Parathyroid adenoma (tissue), 2 donors: ENCODE measurements around the gene PHF8.

ENCODE experiments used
- H2AFZ ChIP-seq: fragments of 300-600 bp; sonication (generic); one replicate; pipeline ENCODE4 v1.7.0; 2017; ENCODE audit warnings: antibody characterized with exemption, mild to moderate bottlenecking
- H3K27ac ChIP-seq: fragments of 300-600 bp; sonication (generic); one replicate; pipeline ENCODE4 v1.7.0; 2017
- H3K27me3 ChIP-seq: fragments of 300-600 bp; sonication (generic); one replicate; pipeline ENCODE4 v1.7.0; 2017; ENCODE audit warnings: low read length; ENCODE audit not compliant: control insufficient read depth, insufficient read depth
- H3K36me3 ChIP-seq: fragments of 300-600 bp; sonication (generic); one replicate; pipeline ENCODE4 v1.7.0; 2017; ENCODE audit warnings: low read length; ENCODE audit not compliant: control insufficient read depth, insufficient read depth
- H3K4me1 ChIP-seq: fragments of 300-600 bp; sonication (generic); one replicate; pipeline ENCODE4 v1.7.0; 2017; ENCODE audit warnings: control low read depth
- H3K4me2 ChIP-seq: fragments of 300-600 bp; sonication (generic); one replicate; pipeline ENCODE4 v1.7.0; 2017; ENCODE audit warnings: low read length
- H3K4me3 ChIP-seq: fragments of 300-600 bp; sonication (generic); one replicate; pipeline ENCODE4 v1.7.0; 2017; ENCODE audit warnings: low read depth, low read length
- H3K79me2 ChIP-seq: fragments of 300-600 bp; sonication (generic); one replicate; pipeline ENCODE4 v1.7.0; 2017; ENCODE audit warnings: control low read depth
- H3K9ac ChIP-seq: fragments of 300-600 bp; sonication (generic); one replicate; pipeline ENCODE4 v1.7.0; 2017; ENCODE audit warnings: mild to moderate bottlenecking
- H3K9me3 ChIP-seq: fragments of 300-600 bp; sonication (generic); one replicate; pipeline ENCODE4 v1.7.0; 2017; ENCODE audit warnings: low read length; ENCODE audit not compliant: control insufficient read depth
- TF ChIP-seq, protein P1 (sequence below): fragments of 300-600 bp; sonication (generic); IDR thresholded peaks from one replicate; pipeline ENCODE4 v1.7.0; 2017; ENCODE audit warnings: antibody characterized with exemption, mild to moderate bottlenecking
- donor health status: primary hyperparathyroidism.

The PHF8 gene

DNA sequence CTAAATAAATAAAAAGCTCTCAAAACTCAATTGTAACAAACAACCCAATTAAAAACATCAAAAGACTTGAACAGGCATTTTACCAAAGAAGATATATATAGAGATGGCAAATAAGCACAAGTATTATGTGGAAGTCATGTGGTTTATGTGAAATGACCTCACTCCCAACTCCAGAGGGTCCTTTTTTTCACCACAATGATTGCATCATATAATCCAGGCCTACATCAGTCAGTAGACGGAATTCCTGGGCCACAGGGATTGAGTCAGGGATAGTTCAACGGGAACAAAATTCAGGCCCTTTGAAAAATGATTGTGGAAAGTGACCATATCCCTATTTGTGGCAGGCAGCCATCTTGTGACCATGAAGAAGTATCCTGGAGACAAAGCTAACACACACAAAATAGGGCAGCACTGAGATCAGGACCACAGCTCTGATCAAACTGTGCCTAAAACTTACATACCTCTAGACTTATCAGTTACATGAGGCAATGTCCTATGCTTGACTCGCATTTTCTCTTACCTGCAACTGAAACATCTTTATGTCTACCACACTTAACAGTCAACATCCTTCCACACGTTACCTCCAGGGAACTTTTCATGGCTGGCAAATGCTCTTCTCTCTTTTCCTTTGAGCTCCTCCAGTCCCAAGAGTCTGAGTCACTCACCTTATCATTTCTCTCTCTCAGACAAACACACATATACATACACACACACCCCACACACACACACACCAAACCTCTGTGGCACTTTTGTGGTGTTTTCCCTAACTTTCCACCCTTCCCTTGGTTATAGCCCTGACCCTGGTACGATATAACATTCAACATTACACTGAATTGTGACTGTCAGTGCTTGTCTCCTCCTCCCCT, 113.5 kb downstream of the PHF8 start:
- no peak overlapping the region for H3K27ac ChIP-seq
- H3K4me2 ChIP-seq, result no peak overlapping the region
- H3K36me3 ChIP-seq, result no peaks in the 10 kb centered on the region
- no peaks in the 10 kb centered on the region for H3K9me3 ChIP-seq
- H3K4me3 ChIP-seq, result no peak overlapping the region
- no peaks in the 10 kb centered on the region for H3K4me1 ChIP-seq
- TF ChIP-seq, protein P1, sequence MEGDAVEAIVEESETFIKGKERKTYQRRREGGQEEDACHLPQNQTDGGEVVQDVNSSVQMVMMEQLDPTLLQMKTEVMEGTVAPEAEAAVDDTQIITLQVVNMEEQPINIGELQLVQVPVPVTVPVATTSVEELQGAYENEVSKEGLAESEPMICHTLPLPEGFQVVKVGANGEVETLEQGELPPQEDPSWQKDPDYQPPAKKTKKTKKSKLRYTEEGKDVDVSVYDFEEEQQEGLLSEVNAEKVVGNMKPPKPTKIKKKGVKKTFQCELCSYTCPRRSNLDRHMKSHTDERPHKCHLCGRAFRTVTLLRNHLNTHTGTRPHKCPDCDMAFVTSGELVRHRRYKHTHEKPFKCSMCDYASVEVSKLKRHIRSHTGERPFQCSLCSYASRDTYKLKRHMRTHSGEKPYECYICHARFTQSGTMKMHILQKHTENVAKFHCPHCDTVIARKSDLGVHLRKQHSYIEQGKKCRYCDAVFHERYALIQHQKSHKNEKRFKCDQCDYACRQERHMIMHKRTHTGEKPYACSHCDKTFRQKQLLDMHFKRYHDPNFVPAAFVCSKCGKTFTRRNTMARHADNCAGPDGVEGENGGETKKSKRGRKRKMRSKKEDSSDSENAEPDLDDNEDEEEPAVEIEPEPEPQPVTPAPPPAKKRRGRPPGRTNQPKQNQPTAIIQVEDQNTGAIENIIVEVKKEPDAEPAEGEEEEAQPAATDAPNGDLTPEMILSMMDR, result no peak
- H2AFZ ChIP-seq, result no peak overlapping the region
- H3K79me2 ChIP-seq, result no peaks in the 10 kb centered on the region
- H3K9ac ChIP-seq, result no peak overlapping the region
- H3K27me3 ChIP-seq, result no peaks in the 10 kb centered on the region

DNA sequence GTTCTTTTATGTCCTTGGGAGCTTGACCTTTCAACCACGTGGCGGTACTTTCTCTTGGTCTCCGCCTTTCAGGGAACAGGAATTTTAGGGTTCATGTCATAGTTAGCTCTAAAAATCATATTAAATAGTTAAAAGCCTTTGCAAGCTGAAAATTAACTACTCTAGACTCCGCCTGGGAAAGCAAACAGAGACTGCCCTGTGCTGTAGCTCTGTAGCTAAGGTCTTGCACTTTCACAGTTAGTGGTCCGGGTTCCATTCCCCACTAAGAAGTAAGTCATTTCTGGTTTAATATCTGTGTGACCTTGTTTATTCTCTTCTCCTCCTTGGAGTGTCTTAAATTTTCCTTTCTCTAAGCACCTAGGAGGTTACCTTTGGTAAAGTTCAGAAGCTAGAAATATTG, 118.2 kb downstream of the PHF8 start:
- Histone ChIP-seq H3K4me3 (no peak overlapping the region), H3K79me2 (no peaks in the 10 kb centered on the region), H3K9ac (no peak overlapping the region), H3K4me2 (no peak overlapping the region), H3K4me1 (no peaks in the 10 kb centered on the region), H3K27me3 (no peaks in the 10 kb centered on the region), H3K36me3 (no peaks in the 10 kb centered on the region), H2AFZ (no peak overlapping the region), H3K9me3 (no peaks in the 10 kb centered on the region), H3K27ac (no peak overlapping the region)
- TF ChIP-seq, protein P1, result no peak

DNA sequence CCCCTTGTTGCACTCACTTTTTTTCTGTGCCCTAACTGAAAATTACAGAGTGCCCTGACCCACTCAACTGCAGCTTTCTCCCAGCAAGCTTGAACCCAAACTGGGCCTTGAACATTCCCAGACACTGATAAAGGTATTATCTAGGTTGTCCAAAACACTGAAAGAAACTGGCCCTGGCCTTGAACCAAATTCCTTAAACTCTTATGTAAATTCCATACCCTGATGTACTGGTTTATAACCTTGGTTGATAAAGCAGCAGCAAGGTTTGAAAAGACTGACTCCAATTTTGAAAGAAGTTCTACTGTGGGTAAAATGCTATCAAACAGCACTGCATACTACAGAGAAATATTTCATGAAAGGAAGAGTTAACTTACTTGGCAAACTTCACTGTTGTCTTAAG, 125.6 kb downstream of the PHF8 start:
- Histone ChIP-seq H3K4me1 (no peaks in the 10 kb centered on the region), H3K9me3 (no peaks in the 10 kb centered on the region), H3K27ac (no peak overlapping the region), H2AFZ (no peak overlapping the region), H3K4me3 (no peak overlapping the region), H3K36me3 (no peaks in the 10 kb centered on the region), H3K4me2 (no peak overlapping the region), H3K79me2 (no peaks in the 10 kb centered on the region), H3K27me3 (no peaks in the 10 kb centered on the region), H3K9ac (no peak overlapping the region)
- TF ChIP-seq, protein P1, result no peak

DNA sequence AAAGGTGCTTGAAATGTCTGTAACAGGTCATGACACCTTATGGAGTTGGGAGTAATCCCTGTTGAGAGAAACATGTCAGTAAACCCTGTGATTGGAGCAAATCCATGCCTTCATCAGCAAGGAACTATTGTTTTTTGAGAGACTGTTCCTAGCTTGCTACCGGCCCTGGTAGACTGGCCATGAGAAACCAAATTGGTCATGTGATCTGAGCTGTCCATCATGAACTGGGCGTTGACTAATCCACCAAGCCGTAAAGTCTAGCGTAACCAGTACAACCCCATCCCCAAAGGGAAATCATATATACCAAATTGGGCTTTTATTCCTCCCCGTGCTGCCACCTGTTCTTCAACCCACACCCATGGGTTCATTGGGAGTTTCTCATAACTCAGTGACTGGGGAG, 143.7 kb downstream of the PHF8 start:
- TF ChIP-seq, protein P1, result no peak
- H3K4me1 ChIP-seq, result no peaks in the 10 kb centered on the region

DNA sequence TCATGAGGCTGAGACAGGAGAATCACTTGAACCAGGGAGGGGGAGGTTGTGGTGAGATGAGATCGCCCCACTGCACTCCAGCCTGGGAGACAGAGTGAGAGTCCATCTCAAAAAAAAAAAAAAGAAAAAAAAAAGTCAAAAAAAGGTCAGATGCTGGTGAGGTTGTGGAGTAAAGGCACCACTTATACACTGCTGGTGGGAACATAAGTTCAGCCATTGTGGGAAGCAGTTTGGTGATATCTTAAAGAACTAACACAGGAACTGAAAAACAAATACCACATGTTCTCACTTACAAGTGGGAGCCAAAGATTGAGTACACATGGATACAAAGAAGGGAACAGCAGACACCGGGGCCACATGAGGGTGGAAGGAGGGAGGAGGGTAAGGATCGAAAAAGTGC, 149.0 kb downstream of the PHF8 start:
- Histone ChIP-seq H3K4me1 (no peaks in the 10 kb centered on the region), H3K27ac (no peak overlapping the region), H3K4me3 (no peak overlapping the region)

More for the DNA sequence above, 143.7 kb downstream of the PHF8 start:
- Histone ChIP-seq H2AFZ (no peak overlapping the region), H3K27ac (no peak overlapping the region), H3K9me3 (no peaks in the 10 kb centered on the region), H3K9ac (no peak overlapping the region), H3K36me3 (no peaks in the 10 kb centered on the region), H3K4me2 (no peak overlapping the region), H3K79me2 (no peaks in the 10 kb centered on the region), H3K4me3 (no peak overlapping the region), H3K27me3 (no peaks in the 10 kb centered on the region)

More for the DNA sequence above, 149.0 kb downstream of the PHF8 start:
- H3K9me3 ChIP-seq, result no peaks in the 10 kb centered on the region
- no peak overlapping the region for H3K4me2 ChIP-seq
- no peaks in the 10 kb centered on the region for H3K36me3 ChIP-seq
- TF ChIP-seq, protein P1, result no peak
- no peaks in the 10 kb centered on the region for H3K79me2 ChIP-seq
- H3K9ac ChIP-seq, result no peak overlapping the region
- H2AFZ ChIP-seq, result no peak overlapping the region
- no peaks in the 10 kb centered on the region for H3K27me3 ChIP-seq
